Keratinocyte (primary cell): Measurements from ENCODE around the gene GALNT9. TPM values are rescaled to one million over a fixed set of nuclear protein-coding genes. Genes with fewer than 3 reads are reported as not detected.

ENCODE experiments used
- DNase-seq: peaks from one replicate; pipeline ENCODE4 v3.0.0-alpha.2; 2011; ENCODE audit warnings: low read depth, missing footprints, low spot score
- FAIRE-seq: peaks from 2 replicates; lab custom pipeline; 2011; peaks lifted over from hg19 to GRCh38; lab: Jason Lieb, UNC
- H2AFZ ChIP-seq: 2 replicates; pipeline ENCODE4 v1.6.0; 2012; ENCODE audit warnings: low read length, control low read depth, inconsistent platforms; ENCODE audit not compliant: control insufficient read depth
- H3K27ac ChIP-seq: 2 replicates; pipeline ENCODE4 v1.5.1; 2011; ENCODE audit warnings: low read length; ENCODE audit not compliant: control insufficient read depth, insufficient read depth
- H3K27me3 ChIP-seq: 3 replicates; pipeline ENCODE4 v1.6.0; 2011; ENCODE audit warnings: low read length; ENCODE audit not compliant: control insufficient read depth, insufficient read depth; ENCODE audit errors: extremely low read depth
- H3K36me3 ChIP-seq, 2 experiments: 2 replicates in 1 of 2; 3 replicates in 1 of 2; pipeline ENCODE4 v1.5.1; 2011; ENCODE audit warnings: low read length in 2 of 2, mild to moderate bottlenecking in 1 of 2; ENCODE audit not compliant: control insufficient read depth in 2 of 2, insufficient read depth in 2 of 2; ENCODE audit errors: extremely low read depth in 1 of 2
- H3K4me1 ChIP-seq: 3 replicates; pipeline ENCODE4 v1.5.1; 2011; ENCODE audit warnings: low read length; ENCODE audit not compliant: control insufficient read depth, insufficient read depth; ENCODE audit errors: extremely low read depth
- H3K4me2 ChIP-seq: 3 replicates; pipeline ENCODE4 v1.6.0; 2011; ENCODE audit warnings: low read depth, low read length; ENCODE audit not compliant: control insufficient read depth, insufficient read depth; ENCODE audit errors: extremely low read depth
- H3K4me3 ChIP-seq, 3 experiments: fragments of 200-600 bp in 1 of 3; sonication (generic) in 1 of 3; 2 replicates in 2 of 3; 3 replicates in 1 of 3; pipeline ENCODE4 v1.5.1; 2011 to 2016; ENCODE audit warnings: low read length in 3 of 3, mild to moderate bottlenecking in 3 of 3, control low read depth in 2 of 3, inconsistent platforms in 1 of 3, low read depth in 1 of 3, mixed read lengths in 1 of 3, mixed run types in 1 of 3, moderate library complexity in 1 of 3; ENCODE audit not compliant: control insufficient read depth in 2 of 3, insufficient read depth in 2 of 3; ENCODE audit errors: extremely low read depth in 1 of 3
- H3K79me2 ChIP-seq: 2 replicates; pipeline ENCODE4 v1.6.0; 2012; ENCODE audit warnings: low read length; ENCODE audit not compliant: control insufficient read depth, insufficient read depth
- H3K9ac ChIP-seq: 3 replicates; pipeline ENCODE4 v1.6.0; 2011; ENCODE audit warnings: low read length; ENCODE audit not compliant: control insufficient read depth, insufficient read depth; ENCODE audit errors: extremely low read depth
- H3K9me1 ChIP-seq: 3 replicates; pipeline ENCODE4 v1.6.0; 2011; ENCODE audit warnings: low read length; ENCODE audit not compliant: control insufficient read depth, insufficient read depth; ENCODE audit errors: extremely low read depth
- H3K9me3 ChIP-seq: 2 replicates; pipeline ENCODE4 v1.5.1; 2012; ENCODE audit warnings: low read depth, low read length; ENCODE audit not compliant: control insufficient read depth
- H4K20me1 ChIP-seq: 3 replicates; pipeline ENCODE4 v1.6.0; 2011; ENCODE audit warnings: low read length; ENCODE audit not compliant: control insufficient read depth, insufficient read depth; ENCODE audit errors: extremely low read depth
- CTCF ChIP-seq, 3 experiments: IDR thresholded peaks in 1 of 3; conservative IDR thresholded peaks in 1 of 3; optimal IDR thresholded peaks in 1 of 3; 2 replicates in 2 of 3; 3 replicates in 1 of 3; pipeline versions ENCODE3 to v1.5.1; 2011; ENCODE audit warnings: low read length in 3 of 3, mild to moderate bottlenecking in 3 of 3, moderate library complexity in 2 of 3, control low read depth in 1 of 3, inconsistent platforms in 1 of 3; ENCODE audit not compliant: insufficient read depth in 2 of 3; ENCODE audit errors: extremely low read depth in 1 of 3
- EZH2 ChIP-seq: IDR thresholded peaks from one replicate; pipeline ENCODE4 v1.6.1; 2012; ENCODE audit warnings: inconsistent platforms, mild to moderate bottlenecking, low read length, moderate library complexity
- dilution Hi-C: fragments of 300-500 bp; cut with MboI; formaldehyde crosslinking; loops from one replicate; pipeline ENCODE4 v1.7.0; 2020; ENCODE audit warnings: low sequenced_read_pairs; ENCODE audit not compliant: extremely low pct_ligation_motif_present
- polyA plus RNA-seq, 5 experiments: library from polyadenylated mRNA; depleted of rRNA in 3 of 5; stranded (reverse) in 3 of 5; stranded (forward) in 1 of 5; unstranded in 1 of 5; fragments of >200 nt; gene quantifications; 1 replicate in 1 of 5; 2 replicates in 3 of 5; 3 replicates in 1 of 5; pipeline versions ENCODE4 v1.2.1 to v1.2.3, GENCODE V29; 2011 to 2012; ENCODE audit warnings: missing spikeins in 2 of 5, low read depth in 1 of 5, low replicate concordance in 1 of 5

GALNT9 gene
- polyA plus RNA-seq, 1 donor (not counting 4 experiments of a cell fraction or from before 2014, with no cell fraction given) = not detected

- Histone ChIP-seq H3K4me2 (no peak overlapping the region), H3K9me1 (no peaks in the 10 kb centered on the region), H3K4me3 (no peak overlapping the region), H3K36me3 (no peaks in the 10 kb centered on the region), H3K4me1 (no peaks in the 10 kb centered on the region), H3K9ac (no peak overlapping the region), H3K9me3 (no peaks in the 10 kb centered on the region), H3K27ac (no peak overlapping the region), H3K79me2 (no peaks in the 10 kb centered on the region), H4K20me1 (no peaks in the 10 kb centered on the region), H2AFZ (no peak overlapping the region), H3K27me3 (peaks cover 48% of the 10 kb centered on the region)
- DNase-seq (no peak), FAIRE-seq (no peak)
- TF ChIP-seq EZH2 (no peak), CTCF (optimal IDR thresholded peaks at IDR 0.05 in 1 of 3, IDR thresholded peaks at IDR 0.05 in 1 of 3, conservative IDR thresholded peaks at IDR 0.05 in 1 of 3; ENCODE audit: extremely low read depth in 1 of 3, insufficient read depth in 2 of 3, low read length in 3 of 3) (no peak)
- dilution Hi-C loops = no loop called here
Measured at GRCh38 chr12:132276827-132277373, 52.5 kb downstream of the GALNT9 start.

GRCh38 chr12:132276066-132276826, 53.1 kb downstream of the GALNT9 start:
- no peaks in the 10 kb centered on the region for H3K36me3 ChIP-seq
- no peak overlapping the region for H3K27ac ChIP-seq
- H3K4me1 ChIP-seq = no peaks in the 10 kb centered on the region
- peaks cover 45% of the 10 kb centered on the region for H3K27me3 ChIP-seq
- no peaks in the 10 kb centered on the region for H3K9me1 ChIP-seq
- no peaks in the 10 kb centered on the region for H4K20me1 ChIP-seq
- dilution Hi-C loops = no loop called here
- no peaks in the 10 kb centered on the region for H3K79me2 ChIP-seq
- no peak for FAIRE-seq
- H2AFZ ChIP-seq = no peak overlapping the region
- H3K9ac ChIP-seq = no peak overlapping the region
- no peak overlapping the region for H3K4me2 ChIP-seq
- TF ChIP-seq EZH2 (no peak), CTCF (optimal IDR thresholded peaks at IDR 0.05 in 1 of 3, IDR thresholded peaks at IDR 0.05 in 1 of 3, conservative IDR thresholded peaks at IDR 0.05 in 1 of 3; ENCODE audit: extremely low read depth in 1 of 3, insufficient read depth in 2 of 3, low read length in 3 of 3) (no peak)
- no peak for DNase-seq
- H3K9me3 ChIP-seq = no peaks in the 10 kb centered on the region
- H3K4me3 ChIP-seq = no peak overlapping the region
